ENCODE measurements around the gene EXOC3L2.

Gene EXOC3L2

DNA sequence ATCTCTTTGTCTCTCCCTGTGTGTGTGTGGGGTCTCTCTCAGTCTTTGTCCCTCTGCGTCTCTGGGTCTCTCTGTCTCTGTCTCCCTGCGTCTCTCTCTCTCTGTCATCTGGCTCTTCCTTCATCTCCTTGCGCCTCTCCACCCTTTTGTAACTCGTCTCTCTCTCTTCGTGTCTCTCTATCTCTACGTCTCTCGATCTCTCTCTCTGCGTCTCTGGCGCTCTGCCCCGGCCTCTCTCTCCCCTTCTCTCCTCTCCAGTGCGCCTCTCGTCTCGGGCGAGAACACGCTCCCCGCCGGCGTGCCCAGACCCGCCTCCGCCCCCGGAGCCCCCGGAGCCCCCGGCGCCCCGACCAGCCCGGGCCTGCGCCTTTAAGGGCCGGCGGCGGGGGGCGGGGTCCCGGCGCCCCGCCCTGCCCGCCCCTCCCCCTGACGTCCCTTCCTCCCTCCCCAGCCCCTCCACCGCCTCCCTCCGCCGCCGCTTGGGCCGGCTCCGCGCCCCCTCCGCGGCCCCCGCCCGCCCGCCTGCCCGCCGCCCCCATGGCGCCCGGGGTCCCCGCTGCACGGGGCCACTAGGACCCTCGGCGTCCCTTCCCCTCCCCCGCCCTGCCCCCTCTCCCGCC is 5.7 kb upstream of the EXOC3L2 start, which contains the start of gene MARK4:
TSS of gene MARK4 (plus strand) at position 440 of the 620 bp plus-strand sequence. CDS start 318 bp downstream, outside the sequence.
- TF ChIP-seq, protein P1, sequence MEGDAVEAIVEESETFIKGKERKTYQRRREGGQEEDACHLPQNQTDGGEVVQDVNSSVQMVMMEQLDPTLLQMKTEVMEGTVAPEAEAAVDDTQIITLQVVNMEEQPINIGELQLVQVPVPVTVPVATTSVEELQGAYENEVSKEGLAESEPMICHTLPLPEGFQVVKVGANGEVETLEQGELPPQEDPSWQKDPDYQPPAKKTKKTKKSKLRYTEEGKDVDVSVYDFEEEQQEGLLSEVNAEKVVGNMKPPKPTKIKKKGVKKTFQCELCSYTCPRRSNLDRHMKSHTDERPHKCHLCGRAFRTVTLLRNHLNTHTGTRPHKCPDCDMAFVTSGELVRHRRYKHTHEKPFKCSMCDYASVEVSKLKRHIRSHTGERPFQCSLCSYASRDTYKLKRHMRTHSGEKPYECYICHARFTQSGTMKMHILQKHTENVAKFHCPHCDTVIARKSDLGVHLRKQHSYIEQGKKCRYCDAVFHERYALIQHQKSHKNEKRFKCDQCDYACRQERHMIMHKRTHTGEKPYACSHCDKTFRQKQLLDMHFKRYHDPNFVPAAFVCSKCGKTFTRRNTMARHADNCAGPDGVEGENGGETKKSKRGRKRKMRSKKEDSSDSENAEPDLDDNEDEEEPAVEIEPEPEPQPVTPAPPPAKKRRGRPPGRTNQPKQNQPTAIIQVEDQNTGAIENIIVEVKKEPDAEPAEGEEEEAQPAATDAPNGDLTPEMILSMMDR (IDR thresholded peaks at IDR 0.05; ENCODE audit: borderline replicate concordance, insufficient read depth, low read depth, low read length), result no peak

DNA sequence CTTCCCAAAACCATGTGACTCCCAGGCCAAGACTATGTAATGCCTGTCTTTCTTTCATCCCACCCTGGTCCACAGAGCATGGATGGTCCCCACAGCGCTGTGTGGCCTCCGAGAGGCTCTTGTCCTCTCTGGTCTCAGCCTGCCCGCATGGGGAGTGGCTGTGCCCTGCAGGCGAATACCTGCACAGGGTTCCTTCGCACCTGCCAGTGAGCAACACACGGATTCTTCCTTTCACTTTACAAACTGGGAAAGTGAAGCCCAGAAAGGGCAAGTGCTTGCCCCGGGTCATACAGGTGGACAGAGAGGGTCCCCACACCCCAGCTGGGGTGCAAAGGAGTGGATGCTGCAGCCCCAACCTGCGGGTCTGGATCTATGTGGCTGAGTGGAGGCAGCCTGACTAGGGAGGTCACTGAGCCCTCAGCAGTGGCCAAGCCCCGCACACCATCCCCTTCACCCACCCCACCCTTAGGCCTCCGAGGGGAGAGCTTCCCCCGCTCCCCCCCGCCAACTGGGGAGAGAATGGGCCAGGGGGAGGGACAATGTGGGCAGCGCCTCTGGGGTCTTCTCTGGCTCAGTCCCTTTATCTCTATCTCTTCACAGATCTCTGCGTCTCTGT is 5.1 kb upstream of the EXOC3L2 start:
- H3K4me3 ChIP-seq (ENCODE audit: low read depth, low read length), result peak overlapping the region; percentile 44
- TF ChIP-seq, protein P1 (IDR thresholded peaks at IDR 0.05; ENCODE audit: borderline replicate concordance, insufficient read depth, low read depth, low read length), result no peak

More for the DNA sequence above, 5.7 kb upstream of the EXOC3L2 start, which contains the start of gene MARK4:
- peak within 1 kb of the TSS; percentile 77 for H3K4me3 ChIP-seq (ENCODE audit: low read depth, low read length)

DNA sequence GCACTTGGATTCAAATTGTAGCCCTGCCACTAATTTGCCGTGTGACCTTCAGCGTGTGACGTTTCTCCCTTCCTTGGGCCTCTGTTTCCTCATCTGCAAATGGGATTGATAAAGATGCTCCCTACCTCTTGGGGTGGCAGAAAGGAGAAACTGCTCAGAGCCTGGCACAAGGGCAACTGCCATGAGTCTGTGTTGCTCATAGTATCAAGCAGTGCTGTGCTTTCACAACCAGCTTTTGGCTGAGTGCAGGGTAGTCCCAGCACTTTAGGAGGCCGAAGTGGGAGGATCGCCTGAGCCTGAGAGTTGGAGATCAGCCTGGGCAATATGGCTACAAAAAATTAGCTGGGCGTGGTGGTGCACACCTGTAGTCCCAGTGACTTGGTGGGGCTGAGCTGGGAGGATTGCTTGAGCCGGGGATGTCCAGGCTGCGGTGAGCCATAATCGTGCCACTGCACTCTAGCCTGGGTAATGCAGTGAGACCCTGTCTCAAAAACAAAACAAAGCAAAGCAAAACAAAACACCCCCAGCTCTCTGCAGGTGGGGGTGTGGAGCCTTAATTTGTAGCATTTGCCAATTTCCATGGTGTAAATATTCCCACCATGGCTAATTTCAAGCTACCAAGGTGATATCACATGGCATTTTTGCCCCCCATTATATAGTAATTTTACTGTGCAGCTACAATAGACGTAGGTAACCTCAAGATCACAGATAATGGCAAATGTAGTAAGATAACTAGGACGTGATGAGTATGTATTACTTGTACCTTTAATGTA is 4.2 kb upstream of the EXOC3L2 start:
- no peak overlapping the region for H3K4me3 ChIP-seq (ENCODE audit: low read depth, low read length)
- TF ChIP-seq, protein P1 (IDR thresholded peaks at IDR 0.05; ENCODE audit: borderline replicate concordance, insufficient read depth, low read depth, low read length), result no peak

DNA sequence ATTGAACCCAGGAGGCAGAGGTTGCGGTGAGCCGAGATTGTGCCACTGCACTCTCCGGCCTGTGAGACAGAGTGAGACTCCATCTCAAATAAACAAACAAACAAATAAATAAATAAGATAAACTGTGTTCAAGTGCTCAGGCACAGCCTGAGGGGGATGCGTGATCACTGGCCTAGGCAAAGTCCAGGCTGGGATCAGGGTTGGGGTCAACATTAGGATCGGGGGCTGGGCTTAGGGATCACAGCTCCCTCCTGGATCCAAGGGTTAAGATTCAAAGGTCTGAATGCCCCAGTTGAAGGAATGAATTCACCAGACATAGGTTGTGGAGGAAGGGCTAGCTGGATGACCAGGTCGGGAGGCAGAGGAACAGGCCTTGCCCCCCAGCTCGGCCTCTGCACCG is 1.9 kb upstream of the EXOC3L2 start:
- no peak overlapping the region for H3K4me3 ChIP-seq (ENCODE audit: low read depth, low read length)

DNA sequence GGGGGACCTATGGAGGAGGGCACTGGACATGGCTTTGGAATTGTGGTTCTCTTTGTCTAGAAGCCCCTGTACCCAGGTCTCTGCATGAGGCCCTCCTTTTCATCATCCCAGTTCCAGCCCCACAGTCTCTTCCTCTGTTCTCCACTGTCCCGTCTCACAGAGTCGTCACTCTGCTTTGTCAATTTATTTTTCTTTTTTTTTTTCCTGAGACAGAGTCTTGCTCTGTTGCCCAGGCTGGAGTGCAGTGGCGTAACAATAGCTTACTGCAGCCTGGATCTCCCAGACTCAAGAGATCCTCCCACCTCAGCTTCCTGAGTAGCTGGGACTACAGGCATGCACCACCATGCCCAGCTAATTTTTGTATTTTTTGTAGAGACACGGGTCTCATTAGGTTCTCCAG is 619 bp upstream of the EXOC3L2 start:
- H3K4me3 ChIP-seq (ENCODE audit: low read depth, low read length), result no peak overlapping the region
- TF ChIP-seq, protein P1 (IDR thresholded peaks at IDR 0.05; ENCODE audit: borderline replicate concordance, insufficient read depth, low read depth, low read length), result no peak

More for the DNA sequence above, 1.9 kb upstream of the EXOC3L2 start:
- TF ChIP-seq, protein P1 (IDR thresholded peaks at IDR 0.05; ENCODE audit: borderline replicate concordance, insufficient read depth, low read depth, low read length), result no peak

DNA sequence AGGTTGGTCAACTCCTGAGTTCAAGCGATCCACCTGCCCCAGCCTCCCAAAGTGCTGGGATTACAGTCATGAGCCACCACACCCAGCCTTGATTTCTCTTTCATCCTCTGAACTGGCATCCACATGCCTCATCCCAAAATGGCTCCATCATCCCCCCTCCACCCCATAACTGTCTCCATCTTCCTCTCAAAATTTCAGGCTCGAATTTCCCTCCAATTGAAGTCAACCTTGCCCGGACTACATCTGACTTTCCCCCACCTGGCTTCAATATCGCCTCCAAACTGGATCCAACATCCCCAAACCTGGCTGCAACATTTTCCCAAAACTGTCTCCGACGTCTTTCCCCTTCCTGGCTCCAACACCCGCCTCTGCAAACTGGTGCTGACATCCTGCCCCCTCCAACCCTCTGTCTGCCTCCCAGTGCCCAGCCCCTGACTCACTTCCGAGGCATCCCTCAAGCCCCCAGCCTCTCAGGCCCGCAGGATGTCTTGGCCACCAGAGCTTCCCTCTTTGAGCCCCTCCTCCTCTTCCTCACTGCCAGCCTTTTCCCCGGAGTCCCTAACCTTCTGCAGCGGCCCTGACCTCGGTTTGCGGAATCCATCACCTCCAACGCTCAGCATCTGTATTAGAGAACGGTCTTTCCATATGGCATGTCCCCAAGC is 943 bp downstream of the EXOC3L2 start:
- H3K4me3 ChIP-seq (ENCODE audit: low read depth, low read length), result no peak overlapping the region
- TF ChIP-seq, protein P1 (IDR thresholded peaks at IDR 0.05; ENCODE audit: borderline replicate concordance, insufficient read depth, low read depth, low read length), result no peak

Data from GM12875 (cell line).